ENCODE results near the gene ID3.

- TF ChIP-seq, protein P1, sequence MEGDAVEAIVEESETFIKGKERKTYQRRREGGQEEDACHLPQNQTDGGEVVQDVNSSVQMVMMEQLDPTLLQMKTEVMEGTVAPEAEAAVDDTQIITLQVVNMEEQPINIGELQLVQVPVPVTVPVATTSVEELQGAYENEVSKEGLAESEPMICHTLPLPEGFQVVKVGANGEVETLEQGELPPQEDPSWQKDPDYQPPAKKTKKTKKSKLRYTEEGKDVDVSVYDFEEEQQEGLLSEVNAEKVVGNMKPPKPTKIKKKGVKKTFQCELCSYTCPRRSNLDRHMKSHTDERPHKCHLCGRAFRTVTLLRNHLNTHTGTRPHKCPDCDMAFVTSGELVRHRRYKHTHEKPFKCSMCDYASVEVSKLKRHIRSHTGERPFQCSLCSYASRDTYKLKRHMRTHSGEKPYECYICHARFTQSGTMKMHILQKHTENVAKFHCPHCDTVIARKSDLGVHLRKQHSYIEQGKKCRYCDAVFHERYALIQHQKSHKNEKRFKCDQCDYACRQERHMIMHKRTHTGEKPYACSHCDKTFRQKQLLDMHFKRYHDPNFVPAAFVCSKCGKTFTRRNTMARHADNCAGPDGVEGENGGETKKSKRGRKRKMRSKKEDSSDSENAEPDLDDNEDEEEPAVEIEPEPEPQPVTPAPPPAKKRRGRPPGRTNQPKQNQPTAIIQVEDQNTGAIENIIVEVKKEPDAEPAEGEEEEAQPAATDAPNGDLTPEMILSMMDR (IDR thresholded peaks at IDR 0.05; ENCODE audit: low read depth, low read length, poor library complexity, severe bottlenecking): no peak
- TF ChIP-seq EZH2phosphoT487 (IDR thresholded peaks at IDR 0.05; ENCODE audit: borderline replicate concordance, low read length): no peak
Observed at GRCh38 chr1:23574265-23574754, 15.0 kb upstream of the ID3 start.
